PC-9 (cell line): ENCODE measurements around the gene CAPN15. TPM values are rescaled to one million over a fixed set of nuclear protein-coding genes. Genes with fewer than 3 reads are reported as not detected.
"Not testable (repeated sequence)": the region's sequence is repeated elsewhere in the genome, so short reads cannot be mapped to it uniquely, and the experiment has no call there.

Experiments
- BruUV-seq: library from RNA; stranded (reverse); fragments of 400-500 nt; replicated peaks from 2 replicates; lab custom pipeline; 2021; lab: Mats Ljungman, UMichigan
- CTCF ChIA-PET: fragments of 300-600 bp; sonication (Branson Sonifier 250); formaldehyde crosslinking; loops from one replicate; lab custom pipeline; 2022; ENCODE audit warnings: antibody characterized with exemption; lab: Charles Lee
- POLR2A ChIA-PET: fragments of 300-600 bp; sonication (Branson Sonifier 250); formaldehyde crosslinking; loops from one replicate; lab custom pipeline; 2022; ENCODE audit warnings: antibody characterized with exemption; ENCODE audit not compliant: unreplicated experiment; lab: Charles Lee
- DNase-seq, 2 experiments: peaks; one replicate each; pipeline versions ENCODE4 v3.0.0 to v3.0.0-alpha.2; 2015 to 2022; ENCODE audit warnings: mixed read lengths in 1 of 2
- H2AFZ ChIP-seq: fragments of 200-600 bp; sonication (generic); 2 replicates; pipeline ENCODE4 v1.8.1; 2017; ENCODE audit warnings: antibody characterized with exemption
- H3F3A ChIP-seq: fragments of 200-600 bp; sonication (generic); 2 replicates; pipeline ENCODE4 v1.8.1; 2017; ENCODE audit warnings: antibody characterized with exemption, mild to moderate bottlenecking, low read depth; ENCODE audit not compliant: insufficient read depth
- H3K27ac ChIP-seq: fragments of 200-600 bp; sonication (generic); 2 replicates; pipeline ENCODE4 v1.6.1; 2016; ENCODE audit warnings: mixed run types
- H3K27me3 ChIP-seq: fragments of 200-600 bp; sonication (generic); 2 replicates; pipeline ENCODE4 v1.6.1; 2016; ENCODE audit warnings: low read depth, mixed run types; ENCODE audit not compliant: insufficient read depth
- H3K36me3 ChIP-seq: fragments of 200-600 bp; sonication (generic); 2 replicates; pipeline ENCODE4 v1.6.1; 2016; ENCODE audit warnings: low read depth, mixed run types
- H3K4me1 ChIP-seq: fragments of 200-600 bp; sonication (generic); replicated peaks from 2 replicates; pipeline ENCODE4 v1.6.1; 2016; ENCODE audit warnings: mixed run types; ENCODE audit not compliant: insufficient read depth
- H3K4me2 ChIP-seq: fragments of 200-600 bp; sonication (generic); 2 replicates; pipeline ENCODE4 v1.6.1; 2017; ENCODE audit warnings: mixed run types
- H3K4me3 ChIP-seq: fragments of 200-600 bp; sonication (generic); 2 replicates; pipeline ENCODE4 v1.6.1; 2016; ENCODE audit warnings: mixed run types
- H3K79me2 ChIP-seq: fragments of 200-600 bp; sonication (generic); 2 replicates; pipeline ENCODE4 v1.6.1; 2017; ENCODE audit warnings: low read depth, mixed run types
- H3K9me2 ChIP-seq: fragments of 200-600 bp; sonication (generic); 2 replicates; pipeline ENCODE4 v1.8.1; 2017; ENCODE audit warnings: mild to moderate bottlenecking; ENCODE audit not compliant: insufficient read depth
- H3K9me3 ChIP-seq: fragments of 200-600 bp; sonication (generic); 2 replicates; pipeline ENCODE4 v1.8.1; 2016; ENCODE audit warnings: low read depth; ENCODE audit not compliant: insufficient read depth
- H4K20me1 ChIP-seq: fragments of 200-600 bp; sonication (generic); 2 replicates; pipeline ENCODE4 v1.8.1; 2017; ENCODE audit not compliant: insufficient read depth
- CTCF ChIP-seq: fragments of 200-600 bp; sonication (generic); conservative IDR thresholded peaks from 2 replicates; pipeline ENCODE4 v1.6.1; 2017; ENCODE audit warnings: mixed run types, antibody characterized with exemption, mild to moderate bottlenecking, moderate library complexity
- EZH2 ChIP-seq: fragments of 200-600 bp; sonication (generic); IDR thresholded peaks from 2 replicates; pipeline ENCODE4 v1.8.0; 2017; ENCODE audit warnings: antibody characterized with exemption, low read depth
- intact Hi-C: fragments of 100-400 bp; cut with micrococcal nuclease; formaldehyde crosslinking; loops from one replicate; pipeline ENCODE4 v1.10.0; 2022; ENCODE audit not compliant: unreplicated experiment
- total RNA-seq: library from RNA; stranded (reverse); gene quantifications from 2 replicates; pipeline ENCODE4 v1.2.3, GENCODE V29; 2021

Gene CAPN15
- total RNA-seq, 1 experiment from 2014 or later = 66.8 TPM

- no TSS peak for BruUV-seq
- Histone ChIP-seq H3K36me3 (no peaks in the 10 kb centered on the region), H3K27me3 (no peaks in the 10 kb centered on the region), H3K79me2 (peaks cover 59% of the 10 kb centered on the region), H4K20me1 (peaks cover 44% of the 10 kb centered on the region), H3K9me3 (no peaks in the 10 kb centered on the region), H3F3A (peaks cover 37% of the 10 kb centered on the region), H3K4me2 (no peak overlapping the region), H3K4me1 (peaks cover 40% of the 10 kb centered on the region), H3K9me2 (no peaks in the 10 kb centered on the region), H2AFZ (no peak overlapping the region), H3K27ac (no peak overlapping the region), H3K4me3 (no peak overlapping the region)
- CTCF ChIA-PET = no interaction called here
- DNase-seq = no peak
- intact Hi-C loops = no loop called here
- POLR2A ChIA-PET = no interaction called here
- TF ChIP-seq CTCF = no peak
- TF ChIP-seq EZH2 = no peak
Measured at GRCh38 chr16:595094-595528, 67.6 kb downstream of the CAPN15 start.

DNA sequence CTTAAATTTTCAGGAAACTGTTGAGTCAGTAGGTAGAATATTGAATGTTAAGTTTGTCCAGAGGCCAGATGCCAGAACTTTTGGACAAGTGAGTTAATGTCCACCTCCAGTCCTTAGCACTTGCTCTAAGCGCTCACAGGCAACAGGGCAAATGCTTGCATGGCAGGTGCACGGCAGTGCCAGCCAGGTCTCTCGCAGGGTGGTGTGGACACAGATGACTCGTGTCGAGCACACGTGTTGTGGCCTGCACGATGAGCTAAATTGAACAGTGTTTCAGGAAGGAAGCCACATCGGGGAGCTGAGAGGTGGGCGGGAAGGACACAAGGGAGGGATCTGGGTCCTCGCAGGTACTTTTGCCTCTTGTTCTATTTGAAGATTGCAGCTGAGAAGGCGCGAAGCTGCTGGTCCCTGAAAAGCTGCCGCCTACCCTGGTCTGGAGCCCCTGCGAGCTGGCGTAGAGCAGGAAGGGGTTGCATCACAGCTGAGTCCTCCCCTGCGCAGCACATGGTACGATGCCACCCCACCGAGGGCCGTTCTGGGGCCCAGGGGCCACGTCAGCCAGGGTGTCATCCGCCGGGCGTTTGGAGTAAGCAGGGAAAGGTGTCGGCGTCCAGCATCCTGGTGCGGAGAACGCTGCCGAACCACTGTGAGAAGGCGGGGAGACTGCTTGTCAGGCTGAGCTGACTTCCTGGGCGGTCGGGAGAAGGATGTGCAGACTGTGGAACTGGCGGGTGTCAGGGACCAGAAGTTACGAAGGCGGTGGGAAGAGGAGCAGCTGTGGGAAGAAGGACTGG, 68.6 kb downstream of the CAPN15 start:
- H3K9me2 ChIP-seq = no peaks in the 10 kb centered on the region
- no peaks in the 10 kb centered on the region for H3K36me3 ChIP-seq
- peaks cover 50% of the 10 kb centered on the region for H3K79me2 ChIP-seq
- DNase-seq = no peak
- H3K9me3 ChIP-seq = no peaks in the 10 kb centered on the region
- no TSS peak for BruUV-seq
- peaks cover 45% of the 10 kb centered on the region for H4K20me1 ChIP-seq
- no peak overlapping the region for H3K4me3 ChIP-seq
- peaks cover 37% of the 10 kb centered on the region for H3F3A ChIP-seq
- no peaks in the 10 kb centered on the region for H3K27me3 ChIP-seq
- H3K4me2 ChIP-seq = no peak overlapping the region
- no peak overlapping the region for H2AFZ ChIP-seq
- intact Hi-C loops = no loop called here
- no peak overlapping the region for H3K27ac ChIP-seq
- peaks cover 34% of the 10 kb centered on the region for H3K4me1 ChIP-seq
- TF ChIP-seq EZH2 (no peak), CTCF (no peak)
- POLR2A ChIA-PET = no interaction called here
- CTCF ChIA-PET = no interaction called here

DNA sequence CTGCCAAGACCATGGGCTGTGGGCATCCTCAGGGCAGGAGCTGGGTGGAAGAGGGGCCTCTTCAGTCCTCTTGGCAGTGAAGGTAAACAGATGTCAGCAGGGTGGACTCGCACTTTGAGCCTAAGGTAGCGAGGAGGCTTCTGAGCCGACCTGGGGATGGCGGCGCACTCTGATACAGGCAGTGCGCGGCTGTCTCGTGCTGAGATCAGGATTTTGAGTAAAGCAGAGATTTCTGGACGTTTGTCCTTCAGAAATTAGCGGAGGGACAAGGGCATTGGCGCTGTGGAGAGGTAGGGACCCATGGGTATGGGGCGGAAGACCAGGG, 69.2 kb downstream of the CAPN15 start:
- no peak for TF ChIP-seq CTCF
- TF ChIP-seq EZH2 = no peak
- no peak for DNase-seq
- Histone ChIP-seq H2AFZ (no peak overlapping the region), H4K20me1 (peaks cover 44% of the 10 kb centered on the region), H3K4me3 (no peak overlapping the region), H3K79me2 (peaks cover 47% of the 10 kb centered on the region), H3K9me3 (no peaks in the 10 kb centered on the region), H3K4me1 (peaks cover 28% of the 10 kb centered on the region), H3K36me3 (no peaks in the 10 kb centered on the region), H3F3A (peaks cover 33% of the 10 kb centered on the region), H3K27ac (no peak overlapping the region), H3K9me2 (no peaks in the 10 kb centered on the region), H3K4me2 (no peak overlapping the region), H3K27me3 (no peaks in the 10 kb centered on the region)
- BruUV-seq = no TSS peak
- ChIA-PET CTCF (no interaction called here), POLR2A (no interaction called here)
- intact Hi-C loops = no loop called here

- H3K4me3 ChIP-seq, H3K9me2 ChIP-seq, BruUV-seq, DNase-seq, H3K9me3 ChIP-seq, H3K27ac ChIP-seq, intact Hi-C loops, CTCF ChIA-PET, H3K27me3 ChIP-seq, H3K4me2 ChIP-seq, H3K36me3 ChIP-seq, H2AFZ ChIP-seq, POLR2A ChIA-PET: not testable (repeated sequence)
- peaks cover 19% of the 10 kb centered on the region for H3K4me1 ChIP-seq
- peaks cover 23% of the 10 kb centered on the region for H3F3A ChIP-seq
- H4K20me1 ChIP-seq = peaks cover 37% of the 10 kb centered on the region
- H3K79me2 ChIP-seq = peaks cover 43% of the 10 kb centered on the region
Measured at GRCh38 chr16:597655-598054, 70.1 kb downstream of the CAPN15 start.
